HG02885 (cell line): ENCODE measurements around the gene KRT78.
"Not testable (repeated sequence)": the region's sequence is repeated elsewhere in the genome, so short reads cannot be mapped to it uniquely, and the experiment has no call there.

Experiments
- ATAC-seq: cut with Tn5 transposase; IDR thresholded peaks from one replicate; pipeline ENCODE4 v1.9.1; 2021; ENCODE audit warnings: mild to moderate bottlenecking; ENCODE audit not compliant: unreplicated experiment, poor library complexity

Gene KRT78, protein sequence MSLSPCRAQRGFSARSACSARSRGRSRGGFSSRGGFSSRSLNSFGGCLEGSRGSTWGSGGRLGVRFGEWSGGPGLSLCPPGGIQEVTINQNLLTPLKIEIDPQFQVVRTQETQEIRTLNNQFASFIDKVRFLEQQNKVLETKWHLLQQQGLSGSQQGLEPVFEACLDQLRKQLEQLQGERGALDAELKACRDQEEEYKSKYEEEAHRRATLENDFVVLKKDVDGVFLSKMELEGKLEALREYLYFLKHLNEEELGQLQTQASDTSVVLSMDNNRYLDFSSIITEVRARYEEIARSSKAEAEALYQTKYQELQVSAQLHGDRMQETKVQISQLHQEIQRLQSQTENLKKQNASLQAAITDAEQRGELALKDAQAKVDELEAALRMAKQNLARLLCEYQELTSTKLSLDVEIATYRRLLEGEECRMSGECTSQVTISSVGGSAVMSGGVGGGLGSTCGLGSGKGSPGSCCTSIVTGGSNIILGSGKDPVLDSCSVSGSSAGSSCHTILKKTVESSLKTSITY

GRCh38 chr12:52848661-52849255, at the start of gene KRT78:
TSS of gene KRT78 (minus strand) at chr12:52848994. CDS start at chr12:52848930, 64 bp downstream.
- no peak for ATAC-seq

GRCh38 chr12:52896190-52897100, 47.7 kb upstream of the KRT78 start:
- no peak for ATAC-seq

DNA sequence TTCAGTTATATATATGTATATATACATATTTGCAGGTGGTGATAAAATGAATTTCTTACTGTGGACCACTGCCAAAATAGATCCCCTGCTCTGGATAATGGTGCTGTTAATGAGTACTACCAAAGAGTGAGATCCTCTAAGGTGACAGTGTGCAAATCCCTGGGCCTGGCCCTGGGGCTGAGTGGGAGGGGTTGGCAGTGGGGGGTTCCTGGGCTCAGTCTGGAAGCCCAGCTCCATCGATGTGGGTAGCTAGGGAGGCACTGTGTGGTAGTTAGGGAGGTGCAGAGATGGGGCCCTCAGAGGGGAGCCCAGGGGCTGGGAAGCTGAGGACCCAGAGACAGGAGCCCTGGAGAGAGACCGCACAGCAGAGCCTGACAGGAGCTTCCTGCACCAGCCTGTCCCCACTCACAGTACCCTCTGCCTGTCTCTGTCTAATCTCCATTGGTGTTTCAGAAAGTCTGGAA, 47.0 kb upstream of the KRT78 start:
- ATAC-seq = no peak

- ATAC-seq = no peak
Observed at GRCh38 chr12:52892974-52893373, 44.2 kb upstream of the KRT78 start.

GRCh38 chr12:52892207-52892852, 43.5 kb upstream of the KRT78 start:
- no peak for ATAC-seq

GRCh38 chr12:52891044-52891443, 42.2 kb upstream of the KRT78 start:
- ATAC-seq = no peak

GRCh38 chr12:52890417-52890816, 41.6 kb upstream of the KRT78 start:
- ATAC-seq = no peak

DNA sequence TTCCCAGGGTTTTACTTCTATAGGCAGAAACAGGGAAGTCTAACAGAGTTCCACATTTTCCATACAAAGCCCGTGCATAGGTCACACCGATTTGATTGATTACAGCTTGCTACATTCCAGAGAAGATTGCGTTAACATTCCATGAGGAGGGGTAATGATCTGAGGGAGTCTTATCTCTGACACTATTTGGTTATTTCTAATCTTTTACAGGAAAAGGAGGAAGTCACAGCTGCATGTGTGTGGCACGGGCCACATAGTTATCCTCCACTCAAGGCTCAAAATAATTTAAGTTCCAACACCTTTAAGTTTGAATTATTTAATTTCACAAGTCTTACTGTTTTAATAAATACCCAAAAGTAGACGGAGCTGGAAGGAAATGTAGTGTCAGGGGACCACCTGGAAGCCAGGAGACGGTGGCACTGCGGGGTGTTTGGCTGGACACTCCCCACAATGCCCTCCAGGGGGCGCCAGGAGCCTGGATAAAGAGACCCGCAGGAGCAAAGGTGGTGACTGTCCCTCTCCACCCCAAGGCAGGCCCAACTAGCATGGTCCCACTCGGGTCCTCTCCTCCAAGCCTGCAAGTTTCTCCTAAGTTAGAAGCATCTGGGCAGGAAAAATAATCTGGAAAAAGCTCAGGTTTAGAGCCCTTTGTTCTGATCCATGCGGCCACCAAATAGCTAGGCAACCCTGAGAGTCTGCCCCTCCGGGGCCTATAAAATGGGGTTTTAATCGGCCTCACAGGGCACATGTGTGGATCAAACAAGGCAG, 35.9 kb upstream of the KRT78 start:
- ATAC-seq = no peak

DNA sequence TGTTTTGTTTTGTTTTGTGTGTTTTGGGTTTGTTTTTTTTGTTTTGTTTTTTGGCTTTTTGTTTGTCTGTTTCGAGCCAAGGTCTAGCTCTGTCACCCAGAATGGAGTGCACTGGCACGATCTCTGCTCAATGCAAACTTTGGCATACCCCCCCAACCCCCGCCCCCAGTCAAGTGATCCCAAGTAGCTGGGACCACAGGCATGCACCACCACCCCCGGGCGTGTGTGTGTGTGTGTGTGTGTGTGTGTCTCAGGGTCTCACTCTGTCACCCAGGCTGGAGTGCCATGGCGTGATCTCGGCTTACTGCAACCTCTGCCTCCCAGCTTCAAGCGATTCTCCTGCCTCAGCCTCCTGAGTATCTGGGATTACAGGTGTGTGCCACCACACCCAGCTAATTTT, 31.7 kb upstream of the KRT78 start:
- not testable (repeated sequence) for ATAC-seq

- no peak for ATAC-seq
Observed at GRCh38 chr12:52879394-52880351, 30.9 kb upstream of the KRT78 start.

GRCh38 chr12:52878507-52879393, 30.0 kb upstream of the KRT78 start:
- ATAC-seq = no peak

- no peak for ATAC-seq
Observed at GRCh38 chr12:52877242-52877641, 28.4 kb upstream of the KRT78 start.

DNA sequence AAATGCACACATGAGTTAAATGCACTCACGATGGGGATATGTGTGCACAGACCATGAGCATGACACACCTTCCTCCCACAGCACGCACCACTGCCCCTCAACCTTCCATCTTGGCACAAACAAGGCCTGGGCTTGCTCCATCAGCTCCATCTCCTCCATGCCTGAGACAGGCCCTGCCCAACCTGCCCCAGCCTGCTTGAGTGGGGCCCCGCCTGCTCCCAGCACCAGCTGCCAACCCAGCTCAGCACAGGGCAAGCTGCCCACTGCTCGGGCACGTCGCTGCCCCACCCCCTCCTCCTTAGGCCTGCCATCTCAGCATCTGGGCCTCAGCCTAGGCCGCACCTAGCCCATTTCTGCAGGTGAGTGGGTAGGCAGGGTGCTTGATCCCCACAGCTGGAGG, 27.6 kb upstream of the KRT78 start:
- ATAC-seq = no peak

DNA sequence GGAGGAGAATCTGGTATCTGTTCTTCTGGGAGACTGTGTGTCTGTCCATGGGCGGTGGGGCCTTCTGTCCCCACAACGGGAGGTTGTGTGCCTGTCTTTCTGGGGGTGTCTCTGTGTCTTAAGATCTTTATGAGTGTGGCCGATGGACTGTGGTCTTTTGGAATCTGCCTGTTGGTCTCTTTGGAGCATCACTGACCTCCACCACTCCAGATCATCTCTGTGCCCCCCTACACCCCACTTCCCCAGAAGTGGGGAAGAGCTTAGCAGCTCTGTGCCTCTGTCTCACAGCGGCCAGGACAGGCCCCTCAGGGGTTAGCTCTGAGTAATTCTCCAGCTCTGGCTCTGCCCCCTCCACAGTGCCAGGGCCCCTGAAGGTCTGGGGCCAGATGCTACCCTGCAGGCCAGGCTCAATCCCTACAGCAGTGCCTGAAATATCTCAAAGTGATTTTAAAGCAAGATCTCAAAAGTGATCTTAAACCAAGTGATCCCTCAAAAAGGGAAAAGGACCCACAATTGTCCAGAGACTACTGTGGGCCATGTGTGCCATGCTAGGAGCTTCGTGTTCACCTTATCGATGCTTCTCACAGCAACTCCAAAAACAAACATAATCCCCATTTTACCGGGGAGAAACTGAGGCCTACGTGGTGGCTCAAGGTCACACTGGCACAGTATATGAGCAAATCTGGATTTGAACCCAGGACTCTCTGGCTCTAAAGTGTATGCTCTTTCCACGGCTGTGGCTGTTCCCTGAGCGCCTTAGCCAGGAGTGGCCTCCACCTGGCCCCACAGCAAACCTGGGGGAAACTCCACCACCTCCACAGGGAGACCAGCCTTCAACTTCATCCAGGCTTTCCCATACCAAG, 26.0 kb upstream of the KRT78 start:
- no peak for ATAC-seq

DNA sequence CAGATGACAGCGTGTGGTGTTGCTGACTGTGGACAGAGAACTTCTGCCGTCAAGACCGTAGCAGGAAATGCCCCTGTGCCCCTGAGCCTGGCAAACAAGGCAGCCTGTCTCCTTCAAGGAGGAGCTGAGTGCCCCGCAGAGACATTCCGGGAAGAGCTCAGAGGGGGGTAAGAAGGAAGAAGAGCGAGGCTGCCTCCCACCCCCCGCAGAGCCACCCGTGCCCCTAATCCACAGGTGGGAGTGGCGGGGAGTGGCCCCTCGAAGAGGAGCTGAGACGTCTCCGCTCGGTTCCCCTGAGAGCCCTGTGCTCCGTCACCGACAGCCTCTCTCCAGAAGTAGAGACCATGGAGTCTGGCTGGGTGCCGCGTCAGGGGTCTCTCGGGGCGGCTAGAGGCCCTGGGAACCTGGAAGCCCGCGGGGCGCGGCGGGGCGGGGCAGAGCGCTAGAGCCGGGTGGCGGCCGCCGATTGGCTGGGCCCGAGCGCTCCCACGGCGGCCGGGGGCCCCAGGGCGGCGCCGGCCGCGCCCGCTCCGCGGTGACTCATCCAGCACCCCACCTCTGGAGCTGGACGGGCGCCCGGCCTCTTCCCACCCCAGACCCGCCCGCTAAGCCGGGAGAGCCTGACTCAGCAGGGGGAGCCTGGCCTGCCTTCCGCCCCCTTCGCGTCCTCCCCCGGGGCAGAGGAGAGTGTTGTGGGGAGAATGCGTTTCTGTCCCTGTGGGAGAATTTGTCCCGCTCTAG, 25.2 kb upstream of the KRT78 start:
- no peak for ATAC-seq

DNA sequence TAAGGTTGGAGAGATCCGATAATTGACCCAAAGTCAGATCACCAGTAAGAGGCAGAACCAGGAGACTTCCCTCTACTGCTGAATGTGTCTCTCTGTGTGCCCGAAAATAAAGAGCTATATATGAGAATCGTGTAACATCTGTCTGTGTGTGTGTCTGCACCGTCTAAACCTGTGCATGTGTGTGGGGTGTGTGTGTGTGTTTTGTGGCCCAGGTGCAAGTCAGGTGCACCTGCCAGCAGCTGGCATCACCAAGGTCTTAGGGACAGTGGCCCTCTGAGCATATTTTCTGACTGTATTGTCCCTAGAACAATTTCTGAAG, 24.7 kb upstream of the KRT78 start:
- no peak for ATAC-seq
